Gastrocnemius medialis (tissue), 4 donors: ENCODE measurements around the gene PRKCD.

ENCODE experiments used
- CTCF ChIP-seq, 5 experiments: fragments of 450-650 bp in 3 of 5; fragments of 200-600 bp in 2 of 5; sonication (generic) in 2 of 5; IDR thresholded peaks in 4 of 5; conservative IDR thresholded peaks in 1 of 5; 1 replicate in 4 of 5; 2 replicates in 1 of 5; pipeline ENCODE4 v1.5.1; 2016 to 2019; ENCODE audit warnings: antibody characterized with exemption in 5 of 5, mild to moderate bottlenecking in 3 of 5, moderate library complexity in 3 of 5
- POLR2A ChIP-seq, 2 donors: fragments of 450-650 bp; IDR thresholded peaks; one replicate each; pipeline ENCODE4 v1.6.1; 2017; ENCODE audit warnings: antibody characterized with exemption in 2 of 2, mild to moderate bottlenecking in 2 of 2, moderate library complexity in 2 of 2

DNA sequence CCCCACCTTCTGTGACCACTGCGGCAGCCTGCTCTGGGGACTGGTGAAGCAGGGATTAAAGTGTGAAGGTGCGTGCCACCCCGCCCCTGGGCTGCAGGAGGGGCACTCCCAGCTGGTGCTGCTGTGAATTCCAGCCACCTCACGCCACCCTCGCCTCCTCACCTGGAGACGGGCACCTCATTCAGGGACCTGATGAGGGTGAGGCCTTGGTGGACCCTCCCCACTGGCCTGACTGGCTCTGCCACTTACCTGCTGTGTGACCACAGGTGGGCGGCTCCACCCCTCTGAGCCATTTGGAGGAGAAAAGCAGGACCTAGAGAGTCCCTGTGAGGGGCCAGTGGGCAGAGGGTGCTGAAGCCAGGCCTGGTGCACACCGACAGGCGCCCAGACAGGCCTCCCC, 22.5 kb downstream of the PRKCD start:
- no peak for TF ChIP-seq CTCF (IDR thresholded peaks at IDR 0.05 in 4 of 5, conservative IDR thresholded peaks at IDR 0.05 in 1 of 5)
- TF ChIP-seq POLR2A (IDR thresholded peaks at IDR 0.05), result no peak
